ENCODE data around the gene C1GALT1C1L.
"Not testable (repeated sequence)": the region's sequence is repeated elsewhere in the genome, so short reads cannot be mapped to it uniquely, and the experiment has no call there.

The C1GALT1C1L gene

GRCh38 chr2:43676322-43677050 lies at the start of gene C1GALT1C1L:
C1GALT1C1L (minus strand) TSS chr2:43676429; CDS start chr2:43676322, 107 bp downstream.
- in situ Hi-C loops (cut with MboI; ENCODE audit: low sequenced_read_pairs), result no loop called here

DNA sequence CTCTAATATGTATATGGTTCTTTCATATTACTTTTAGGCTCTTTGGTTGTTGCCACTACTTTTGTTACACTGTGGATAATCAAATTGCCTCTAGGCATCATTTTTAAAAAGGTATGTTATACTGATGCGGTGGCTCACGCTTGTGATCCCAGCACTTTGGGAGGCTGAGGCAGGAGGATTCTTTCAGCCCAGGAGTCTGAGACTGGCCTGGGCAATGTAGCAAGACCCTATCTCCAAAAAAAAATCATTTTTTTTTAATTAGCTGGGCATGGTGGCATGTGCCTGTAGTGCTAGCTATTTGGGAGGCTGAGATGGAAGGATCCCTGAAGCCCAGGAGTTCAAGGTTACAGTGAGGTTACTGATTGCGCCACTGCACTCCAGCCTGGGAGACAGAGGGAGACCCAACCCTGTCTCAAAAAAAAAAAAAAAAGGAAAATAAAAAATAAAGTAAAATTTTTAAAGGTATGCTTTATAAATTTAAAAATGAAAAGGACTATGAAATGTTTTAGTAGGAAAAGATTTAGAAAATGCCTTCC lies 49.5 kb upstream of the C1GALT1C1L start:
- in situ Hi-C loops (cut with MboI; ENCODE audit: low sequenced_read_pairs), result no loop called here

- in situ Hi-C loops (cut with MboI; ENCODE audit: low sequenced_read_pairs), result no loop called here
These were observed 48.7 kb upstream of the C1GALT1C1L start for GRCh38 chr2:43724728-43725526.

DNA sequence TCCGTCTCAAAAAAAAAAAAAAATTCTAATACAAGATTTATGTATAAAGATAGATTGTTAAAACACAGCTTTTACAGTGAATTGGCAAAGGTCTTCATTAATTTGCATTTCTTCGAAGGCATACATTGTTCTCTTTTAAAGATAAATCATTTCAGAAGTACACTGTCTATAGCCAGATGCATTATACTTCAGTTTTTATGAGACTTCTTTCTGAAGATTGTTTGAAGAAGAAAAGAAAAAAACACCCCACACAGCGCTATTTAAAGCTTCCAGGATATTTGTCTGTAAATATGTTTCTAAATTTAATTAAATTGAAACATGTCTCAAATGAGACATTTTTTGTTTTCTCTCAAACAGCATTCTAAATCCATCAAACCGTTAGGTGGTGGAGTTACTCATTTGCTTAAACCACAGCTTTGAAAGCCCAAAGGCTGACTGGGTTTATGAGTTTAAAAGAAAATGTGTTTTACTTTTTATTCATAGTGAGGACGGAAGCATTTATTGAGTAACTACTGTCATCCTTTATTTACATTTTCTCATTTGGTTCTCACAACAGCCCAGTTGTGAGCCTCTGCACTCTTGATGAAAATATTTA lies 42.4 kb upstream of the C1GALT1C1L start:
- in situ Hi-C loops (cut with MboI; ENCODE audit: low sequenced_read_pairs), result no loop called here

GRCh38 chr2:43717322-43717721 lies 41.1 kb upstream of the C1GALT1C1L start:
- in situ Hi-C loops (cut with MboI; ENCODE audit: low sequenced_read_pairs), result no loop called here

GRCh38 chr2:43715300-43716098 lies 39.3 kb upstream of the C1GALT1C1L start:
- in situ Hi-C loops (cut with MboI; ENCODE audit: low sequenced_read_pairs), result no loop called here

GRCh38 chr2:43714164-43714563 lies 37.9 kb upstream of the C1GALT1C1L start:
- in situ Hi-C loops (cut with MboI; ENCODE audit: low sequenced_read_pairs), result no loop called here

DNA sequence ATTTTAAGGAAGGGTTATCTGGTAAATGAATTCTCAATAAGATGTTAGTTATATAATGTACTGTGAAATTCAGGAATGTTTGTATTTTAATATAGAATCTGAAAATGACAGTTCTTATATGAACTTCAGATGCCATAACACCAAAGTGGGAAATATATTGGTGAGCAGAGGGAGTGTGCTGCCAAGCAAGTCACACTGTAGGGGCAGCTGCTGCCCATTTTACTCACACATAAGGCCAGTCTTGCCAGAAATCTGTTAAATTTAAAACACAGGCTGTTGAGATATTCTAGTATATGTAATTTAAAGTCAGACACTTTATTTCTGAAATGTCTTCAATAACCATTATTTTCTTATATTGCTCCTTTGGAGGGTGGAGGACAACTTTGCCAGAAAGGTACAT lies 34.6 kb upstream of the C1GALT1C1L start:
- in situ Hi-C loops (cut with MboI; ENCODE audit: low sequenced_read_pairs), result no loop called here

- in situ Hi-C loops (cut with MboI; ENCODE audit: low sequenced_read_pairs), result no loop called here
These were observed 32.7 kb upstream of the C1GALT1C1L start for GRCh38 chr2:43708891-43709290.

DNA sequence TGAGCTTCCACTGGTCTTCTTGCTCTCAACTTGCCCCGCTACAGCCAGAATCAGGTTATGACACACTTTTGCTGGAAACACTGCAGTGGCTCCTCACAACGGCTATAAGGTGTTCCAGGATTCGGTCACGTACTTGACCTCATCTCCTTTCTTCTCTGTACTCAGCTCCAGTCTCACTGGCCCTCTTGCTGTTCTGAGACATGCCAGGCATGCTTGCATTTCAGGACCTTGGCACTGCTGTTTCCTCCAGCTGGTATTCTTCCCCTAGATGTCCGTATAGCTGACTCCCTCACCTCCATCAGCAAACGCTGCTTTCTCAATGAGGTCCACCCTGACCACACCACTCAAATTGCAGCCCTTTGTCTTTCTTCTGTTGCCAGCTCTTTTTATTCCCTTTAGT lies 31.9 kb upstream of the C1GALT1C1L start:
- in situ Hi-C loops (cut with MboI; ENCODE audit: low sequenced_read_pairs), result no loop called here

DNA sequence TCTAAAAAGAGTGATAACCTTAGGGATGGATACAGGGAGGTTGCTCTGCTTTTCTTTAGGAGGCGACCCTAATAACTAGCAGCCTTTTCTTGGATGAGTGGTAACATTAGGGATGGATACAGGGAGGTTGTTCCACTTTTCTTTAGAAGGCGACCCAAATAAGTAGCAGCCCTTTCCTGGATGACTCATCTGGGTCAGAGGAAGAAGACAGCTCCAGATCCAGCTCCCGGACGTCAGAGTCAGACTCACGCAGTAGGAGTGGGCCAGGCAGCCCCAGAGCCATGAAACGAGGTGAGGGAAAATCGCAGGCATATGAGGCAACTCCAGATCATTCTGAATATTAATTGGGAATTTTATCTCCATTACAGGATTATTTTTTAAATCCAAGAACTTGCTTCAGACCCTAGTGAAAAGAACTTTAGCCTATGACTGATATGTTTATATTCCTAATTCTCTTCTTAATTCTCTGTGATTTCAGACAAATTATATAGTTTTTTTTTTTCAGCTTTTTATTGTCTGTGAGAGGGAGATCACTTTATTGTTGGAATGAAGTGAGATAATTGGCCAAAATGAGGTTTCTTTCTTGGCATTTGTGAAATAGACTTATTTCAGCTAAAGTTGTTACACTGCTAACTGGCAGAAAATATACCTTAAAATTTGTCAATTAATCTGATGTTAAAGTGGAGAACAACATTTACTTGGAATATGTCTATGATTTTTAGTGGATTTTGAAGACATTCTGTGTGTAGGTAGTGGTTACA lies 31.2 kb upstream of the C1GALT1C1L start:
- in situ Hi-C loops (cut with MboI; ENCODE audit: low sequenced_read_pairs), result no loop called here

- in situ Hi-C loops (cut with MboI; ENCODE audit: low sequenced_read_pairs), result no loop called here
These were observed 24.9 kb upstream of the C1GALT1C1L start for GRCh38 chr2:43701111-43701510.

DNA sequence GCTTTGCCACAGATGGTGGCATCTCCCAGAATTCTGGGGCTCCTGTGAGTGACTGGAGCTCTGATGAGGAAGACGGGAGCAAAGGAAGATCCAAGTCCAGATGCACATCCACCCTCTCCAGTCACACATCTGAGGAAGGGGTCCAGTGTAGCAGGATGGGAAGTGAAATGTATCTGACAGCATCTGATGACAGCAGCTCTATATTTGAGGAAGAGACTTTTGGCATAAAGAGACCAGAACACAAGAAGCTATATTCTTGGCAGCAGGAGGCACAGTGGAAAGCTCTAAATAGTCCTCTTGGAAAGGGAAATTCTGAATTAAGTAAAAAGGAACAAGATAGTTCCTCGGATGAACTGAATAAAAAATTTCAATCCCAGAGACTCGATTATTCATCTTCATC lies 23.5 kb upstream of the C1GALT1C1L start:
- in situ Hi-C loops (cut with MboI; ENCODE audit: low sequenced_read_pairs), result no loop called here

DNA sequence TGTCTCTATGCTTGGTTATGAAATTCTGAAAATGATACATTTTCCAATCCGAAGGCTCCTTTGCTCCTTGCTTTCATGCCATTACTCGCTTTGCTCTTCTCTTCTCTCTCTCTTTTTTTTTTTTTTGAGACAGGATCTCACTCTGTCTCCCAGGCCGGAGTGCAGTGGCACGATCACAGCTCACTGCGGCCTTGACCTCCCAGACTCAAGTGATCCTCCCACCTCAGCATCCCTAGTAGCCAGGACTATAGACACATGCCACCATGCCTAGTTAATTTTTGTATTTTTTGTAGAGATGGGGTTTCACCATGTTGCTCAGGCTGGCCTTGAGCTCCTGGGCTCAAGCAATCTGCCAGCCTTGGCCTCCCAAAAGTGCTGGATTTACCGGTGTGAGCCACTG lies 21.9 kb upstream of the C1GALT1C1L start:
- in situ Hi-C loops (cut with MboI; ENCODE audit: low sequenced_read_pairs), result not testable (repeated sequence)

DNA sequence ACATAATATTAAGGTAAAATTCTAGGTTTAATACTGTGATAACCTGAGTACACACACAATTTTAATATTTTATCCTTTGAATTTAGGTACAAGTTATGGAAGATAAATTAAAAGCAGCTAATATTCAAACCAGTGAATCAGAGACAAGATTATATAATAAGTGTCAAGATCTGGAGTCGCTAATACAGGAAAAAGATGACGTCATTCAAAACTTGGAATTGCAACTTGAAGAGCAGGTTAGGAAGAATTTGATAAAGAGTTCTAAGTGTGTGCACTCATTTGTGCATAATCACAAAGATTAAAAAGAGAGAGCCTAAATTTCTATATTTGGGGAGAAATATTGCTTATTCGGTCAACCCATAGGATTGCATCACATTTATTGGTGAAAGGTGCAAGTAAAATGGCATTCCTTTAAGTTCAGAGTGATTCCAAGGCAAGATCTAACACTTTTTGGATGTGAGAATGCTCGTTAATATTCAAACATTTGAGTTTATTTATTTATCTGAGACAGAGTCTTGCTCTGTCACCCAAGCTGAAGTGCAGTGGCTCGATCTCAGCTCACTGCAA lies 16.3 kb upstream of the C1GALT1C1L start:
- in situ Hi-C loops (cut with MboI; ENCODE audit: low sequenced_read_pairs), result no loop called here

GRCh38 chr2:43689999-43690398 lies 13.8 kb upstream of the C1GALT1C1L start:
- in situ Hi-C loops (cut with MboI; ENCODE audit: low sequenced_read_pairs), result no loop called here

- in situ Hi-C loops (cut with MboI; ENCODE audit: low sequenced_read_pairs), result no loop called here
These were observed 9.1 kb upstream of the C1GALT1C1L start for GRCh38 chr2:43685357-43685756.

DNA sequence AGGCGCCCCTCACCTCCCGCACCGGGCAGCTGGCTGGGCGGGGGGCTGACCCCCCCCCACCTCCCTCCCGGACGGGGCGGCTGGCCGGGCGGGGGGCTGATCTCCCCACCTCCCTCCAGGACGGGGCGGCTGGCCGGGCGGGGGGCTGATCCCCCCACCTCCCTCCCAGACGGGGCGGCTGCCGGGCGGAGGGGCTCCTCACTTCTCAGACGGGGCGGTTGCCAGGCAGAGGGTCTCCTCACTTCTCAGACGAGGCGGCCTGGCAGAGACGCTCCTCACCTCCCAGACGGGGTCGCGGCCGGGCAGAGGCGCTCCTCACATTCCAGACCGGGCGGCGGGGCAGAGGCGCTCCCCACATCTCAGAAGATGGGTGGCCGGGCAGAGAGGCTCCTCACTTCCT lies 1.6 kb upstream of the C1GALT1C1L start:
- in situ Hi-C loops (cut with MboI; ENCODE audit: low sequenced_read_pairs), result not testable (repeated sequence)

DNA sequence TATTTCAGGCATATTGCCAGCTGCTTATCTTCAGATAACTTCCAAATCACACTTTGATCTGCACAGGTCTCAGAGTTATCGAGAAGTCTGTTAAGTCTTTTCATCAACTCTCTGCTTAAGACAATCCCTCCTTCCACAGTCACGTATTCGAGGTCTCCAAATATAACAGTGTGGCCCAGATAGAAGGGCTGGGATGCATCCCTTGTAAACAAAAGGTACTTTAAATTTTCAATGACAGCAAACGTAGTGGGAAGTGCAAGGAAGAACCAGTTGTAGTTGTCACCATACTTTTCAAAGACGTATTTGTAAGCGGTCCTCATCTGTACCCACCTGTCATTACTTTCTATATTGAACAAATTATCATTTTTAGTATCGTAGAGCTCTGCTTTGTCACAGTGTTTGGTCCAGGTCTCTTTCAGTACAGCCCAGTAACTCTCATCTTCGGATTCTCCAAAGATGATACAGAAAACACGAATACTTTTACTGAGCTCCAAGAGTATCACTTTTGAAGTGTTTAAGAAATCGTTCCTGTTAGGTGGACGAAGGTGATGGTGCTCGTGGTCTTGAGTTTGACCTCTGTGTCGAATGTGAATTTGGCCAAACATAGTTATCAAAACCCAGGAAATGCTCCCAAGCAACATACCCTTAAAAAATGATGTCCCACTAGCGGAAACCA lies 445 bp downstream of the C1GALT1C1L start:
- in situ Hi-C loops (cut with MboI; ENCODE audit: low sequenced_read_pairs), result no loop called here

All from HL-60/S4 (cell line).